DMS53 (cell line): ENCODE results near the gene ENTHD1.
A peak's percentile ranks its signal among the peaks of the same experiment; 100 is the strongest.

Experiments used
- DNase-seq: peaks from one replicate; lab custom pipeline; 2025; lab: John Stamatoyannopoulos, UW

The ENTHD1 gene

DNA sequence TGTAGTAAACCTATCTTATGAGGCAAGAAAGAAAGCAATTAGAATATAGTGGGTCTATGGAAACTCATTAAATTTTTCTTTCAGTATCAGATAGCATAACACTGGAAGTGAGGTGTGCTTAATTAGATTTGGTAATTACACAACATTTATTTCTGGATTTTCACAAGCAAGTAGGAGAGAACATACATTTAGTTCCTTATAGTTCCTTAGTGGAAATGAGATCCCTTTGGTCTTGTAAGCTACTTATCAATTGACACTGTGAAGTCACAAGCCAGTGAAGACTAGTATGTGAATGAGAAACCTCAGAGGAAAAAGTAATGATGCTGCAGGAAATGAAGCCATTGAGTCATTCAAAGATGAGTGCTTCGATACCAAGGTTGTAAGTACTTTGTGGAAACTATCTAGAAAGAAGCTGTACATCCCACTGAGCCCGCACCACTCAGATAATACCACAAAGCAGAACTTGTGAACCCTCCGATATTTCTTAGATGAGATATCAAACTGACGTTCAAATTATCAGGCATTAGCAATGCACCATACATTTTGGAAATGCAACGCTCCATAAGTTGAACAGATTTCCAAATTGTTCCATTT is 53.5 kb downstream of the ENTHD1 start:
- no peak for DNase-seq

GRCh38 chr22:39839204-39839603 is 54.4 kb downstream of the ENTHD1 start:
- no peak for DNase-seq

DNA sequence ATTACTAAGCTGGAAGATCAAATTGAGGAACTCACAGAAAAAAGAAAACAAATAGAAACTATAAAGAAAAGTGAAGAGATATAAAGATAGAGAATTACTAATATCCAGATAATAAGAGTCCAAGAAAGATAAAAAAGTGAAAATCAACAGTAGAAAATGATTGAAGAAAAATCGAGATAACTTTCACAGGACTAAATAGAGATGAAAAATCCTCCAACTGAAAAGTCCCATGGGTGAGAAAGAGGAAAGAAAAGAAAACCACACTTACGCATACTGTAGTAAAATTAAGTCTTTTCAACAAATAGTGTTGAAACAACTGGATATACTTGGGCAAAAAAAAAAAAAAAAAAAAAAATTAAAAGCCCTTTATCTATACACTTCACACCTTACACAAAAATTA is 60.0 kb downstream of the ENTHD1 start:
- no peak for DNase-seq

DNA sequence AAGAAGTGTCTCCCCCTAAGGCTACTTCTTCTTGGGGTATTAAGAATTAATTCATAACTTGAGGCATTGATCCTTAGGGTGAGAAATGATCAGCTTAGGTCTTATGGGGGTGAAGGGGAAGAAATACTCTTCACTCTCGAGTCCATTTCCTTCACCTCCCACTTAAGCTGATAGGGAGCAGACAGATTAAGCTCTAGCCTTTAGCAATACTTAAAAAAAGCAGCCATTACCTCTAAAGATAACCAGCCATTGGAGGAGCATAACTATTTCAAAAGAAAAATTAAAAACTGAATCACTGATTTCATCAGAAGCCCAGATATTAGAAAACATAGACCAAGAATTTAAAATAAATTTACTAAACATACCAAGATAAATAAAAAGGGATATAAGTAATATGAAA is 60.5 kb downstream of the ENTHD1 start:
- no peak for DNase-seq

DNA sequence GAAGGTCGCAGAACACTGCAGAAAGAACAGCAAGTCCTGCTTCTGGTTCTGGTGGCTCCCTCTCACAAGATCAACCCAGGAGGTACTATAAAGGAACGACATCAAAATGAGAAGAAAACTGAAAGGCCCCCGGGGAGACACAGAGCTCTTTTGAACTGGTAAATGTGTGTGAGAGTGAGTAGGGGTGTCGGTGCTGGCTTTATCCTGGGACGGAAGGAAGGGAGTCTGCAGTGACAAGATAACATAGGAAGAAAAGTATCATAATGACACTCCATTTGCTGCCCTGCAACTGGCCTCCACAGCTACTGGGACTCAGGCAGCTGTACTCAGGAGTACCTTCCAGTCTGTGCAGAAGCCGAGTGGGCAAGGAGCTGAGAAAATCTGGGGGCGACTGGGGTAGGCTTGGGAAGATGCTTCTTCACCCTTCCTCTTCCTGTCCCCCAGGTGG is 60.9 kb downstream of the ENTHD1 start:
- DNase-seq = no peak

- no peak for DNase-seq
Observed at GRCh38 chr22:39825661-39826102, 67.9 kb downstream of the ENTHD1 start.

DNA sequence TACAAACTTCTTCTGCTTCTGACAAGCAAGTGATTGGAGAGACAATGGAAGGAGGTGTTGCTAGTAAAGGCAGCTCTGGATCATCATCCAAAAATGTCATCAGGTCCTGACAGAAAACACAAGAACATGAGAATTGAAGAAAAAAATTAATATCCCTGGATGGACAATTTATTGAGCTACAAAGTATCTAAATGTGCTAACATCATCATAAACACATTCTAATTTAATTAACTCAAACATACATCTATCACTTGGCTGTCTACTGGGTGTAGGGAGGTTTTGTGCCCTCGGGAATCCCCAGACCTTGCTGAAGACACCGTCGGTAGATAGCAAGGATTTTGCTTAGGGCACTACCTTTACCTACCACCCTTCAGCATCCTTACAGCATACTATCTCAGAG is 72.6 kb downstream of the ENTHD1 start:
- no peak for DNase-seq

GRCh38 chr22:39820256-39820655 is 73.3 kb downstream of the ENTHD1 start:
- peak; percentile 62 for DNase-seq

DNA sequence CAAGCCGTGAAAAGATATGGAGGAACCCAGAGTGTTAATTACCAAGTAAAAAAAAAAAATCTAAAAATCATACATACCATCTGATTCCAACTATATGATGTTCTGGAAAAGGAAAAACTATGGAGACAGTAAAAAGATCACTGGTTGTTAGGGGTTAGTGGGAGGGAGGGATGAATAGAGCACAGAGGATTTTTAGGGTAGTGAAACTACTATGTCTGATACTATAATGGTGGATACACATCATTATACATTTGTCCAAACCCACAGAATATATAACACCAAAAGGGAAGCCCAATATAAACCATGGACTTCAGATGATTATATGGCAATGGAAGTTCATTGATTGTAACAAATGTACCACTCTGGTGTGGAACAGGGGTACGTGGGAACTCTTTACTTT is 74.1 kb downstream of the ENTHD1 start:
- no peak for DNase-seq

DNA sequence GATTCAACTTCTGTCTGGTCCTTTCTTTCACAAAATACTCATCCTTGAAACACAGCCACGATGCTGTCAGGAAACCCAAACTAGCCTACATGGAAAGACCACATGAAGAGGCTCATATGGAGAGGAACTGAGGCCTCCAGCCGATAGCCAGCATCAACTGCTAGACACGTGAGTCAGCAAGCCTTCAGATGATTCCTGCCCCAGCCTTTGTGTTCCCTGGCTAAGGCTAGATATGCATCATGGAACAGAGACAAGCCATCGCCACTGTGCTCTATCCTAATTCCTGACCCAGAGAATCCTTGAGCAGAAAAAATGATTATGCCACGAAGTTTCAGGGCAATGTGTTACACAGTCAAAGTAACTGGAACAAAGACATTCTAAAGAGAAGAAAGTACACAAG is 75.5 kb downstream of the ENTHD1 start:
- no peak for DNase-seq

- no peak for DNase-seq
Observed at GRCh38 chr22:39815932-39816331, 77.6 kb downstream of the ENTHD1 start.

- no peak for DNase-seq
Observed at GRCh38 chr22:39814899-39815298, 78.7 kb downstream of the ENTHD1 start.

GRCh38 chr22:39809772-39810557 is 83.6 kb downstream of the ENTHD1 start:
- no peak for DNase-seq

DNA sequence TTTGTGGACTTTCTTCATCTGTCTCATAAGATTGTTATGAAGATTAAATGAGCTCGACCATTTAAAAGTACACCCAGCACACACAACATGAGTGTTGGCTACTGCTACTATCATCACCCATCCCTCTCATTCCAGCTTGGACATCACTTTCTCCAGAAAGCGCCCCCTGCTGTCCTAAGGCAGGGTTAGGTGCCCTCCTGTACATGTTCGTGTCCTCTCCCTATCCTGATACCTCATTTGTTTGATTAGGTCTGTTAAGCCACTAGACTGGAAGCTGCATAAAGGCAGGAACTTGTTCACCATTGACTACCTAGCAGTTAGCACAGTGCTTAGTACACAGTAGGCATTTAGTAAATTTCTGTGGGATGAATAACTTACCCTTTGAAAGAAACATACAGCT is 85.5 kb downstream of the ENTHD1 start:
- DNase-seq = peak; percentile 42

DNA sequence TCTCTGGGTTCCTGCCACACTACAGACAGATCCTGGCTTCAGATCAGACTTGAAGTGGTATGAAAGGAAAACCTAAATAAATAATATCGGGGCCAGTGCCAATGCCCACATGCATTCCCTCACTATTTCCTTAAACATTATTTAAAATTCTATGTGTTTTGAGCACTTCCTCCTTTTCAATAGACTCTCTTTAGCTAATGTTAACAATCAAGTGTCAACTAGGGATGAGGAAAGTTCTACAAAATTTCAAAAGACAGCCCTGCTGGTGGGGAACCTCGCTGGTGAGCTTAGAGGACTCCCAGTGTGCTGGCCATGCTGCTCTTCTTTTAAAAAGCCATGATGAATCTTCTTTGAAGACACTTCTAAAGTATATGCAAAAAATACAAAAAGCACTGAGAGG is 87.5 kb downstream of the ENTHD1 start:
- no peak for DNase-seq

DNA sequence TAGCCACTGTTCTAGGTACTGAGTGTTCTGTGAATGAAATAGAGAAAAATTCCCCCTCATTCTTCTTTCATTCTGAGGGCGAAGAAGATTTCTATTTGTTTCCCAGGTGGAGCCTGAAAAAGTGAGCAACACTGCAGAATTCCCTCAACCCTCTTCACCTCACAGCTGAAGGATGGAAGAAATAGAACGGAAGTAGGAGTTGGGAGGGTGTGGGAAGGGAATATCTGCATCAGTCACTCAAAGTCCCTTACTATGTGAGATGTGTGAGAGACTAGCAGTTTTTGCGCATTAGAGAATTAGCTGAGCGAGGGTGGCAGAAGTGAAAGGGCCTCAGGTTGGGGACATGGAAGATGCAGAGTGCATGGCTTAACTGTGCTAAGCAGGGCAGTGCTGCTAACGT is 88.4 kb downstream of the ENTHD1 start:
- no peak for DNase-seq

DNA sequence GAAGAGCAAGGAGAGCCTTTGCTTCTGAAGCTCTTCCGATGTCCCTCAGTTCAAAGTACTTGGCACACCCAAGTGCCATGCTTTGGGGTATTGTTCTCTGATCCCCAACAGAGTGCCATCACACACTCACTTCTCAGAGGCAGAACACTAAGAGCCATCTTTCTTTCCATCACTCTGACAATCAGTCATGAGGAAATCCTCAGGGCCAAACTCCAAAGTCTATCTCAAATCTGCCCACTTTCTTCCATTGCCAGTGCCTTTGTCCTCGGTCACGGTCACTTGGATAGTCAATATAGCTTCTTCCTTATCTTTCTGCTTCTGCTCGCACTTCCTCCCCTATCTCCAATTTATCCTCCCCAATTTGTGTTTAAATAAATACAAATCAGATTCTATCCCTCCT is 90.9 kb downstream of the ENTHD1 start:
- DNase-seq = no peak

DNA sequence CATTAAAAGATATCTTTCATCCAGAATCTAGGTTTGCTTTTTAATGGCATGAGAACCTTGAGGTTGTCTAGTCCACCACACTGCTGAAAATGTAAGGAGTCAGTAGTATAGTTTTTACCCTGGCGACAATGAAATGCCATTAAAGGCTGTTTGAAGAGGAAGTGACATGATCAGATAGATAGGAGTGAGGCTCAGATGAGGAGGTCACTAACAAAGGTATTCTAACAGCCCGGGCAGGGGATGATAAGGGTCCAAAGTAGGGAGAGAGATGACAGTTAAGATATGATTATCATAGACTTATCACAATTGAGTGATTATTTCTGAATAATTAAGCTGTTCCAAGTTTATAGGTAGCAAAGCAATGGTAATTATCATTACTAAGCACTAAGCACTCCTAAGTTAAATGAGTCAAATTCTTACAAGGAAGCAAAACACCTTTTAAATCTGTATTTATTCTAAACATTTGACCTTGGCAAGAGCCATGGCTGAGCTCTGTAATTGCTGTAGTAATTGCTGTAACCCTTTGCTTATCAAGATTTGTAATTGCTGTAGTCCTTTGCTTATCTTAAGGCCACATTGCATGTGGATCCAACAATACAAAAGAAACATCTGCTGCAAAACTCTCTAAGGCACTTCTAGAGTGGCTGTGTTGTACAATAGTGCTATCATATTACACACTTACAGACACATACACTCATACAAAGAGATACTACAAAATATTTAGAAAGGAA is 92.6 kb downstream of the ENTHD1 start:
- peak; percentile 86 for DNase-seq

- DNase-seq = peak; percentile 11
Observed at GRCh38 chr22:39797528-39798147, 95.9 kb downstream of the ENTHD1 start.

DNA sequence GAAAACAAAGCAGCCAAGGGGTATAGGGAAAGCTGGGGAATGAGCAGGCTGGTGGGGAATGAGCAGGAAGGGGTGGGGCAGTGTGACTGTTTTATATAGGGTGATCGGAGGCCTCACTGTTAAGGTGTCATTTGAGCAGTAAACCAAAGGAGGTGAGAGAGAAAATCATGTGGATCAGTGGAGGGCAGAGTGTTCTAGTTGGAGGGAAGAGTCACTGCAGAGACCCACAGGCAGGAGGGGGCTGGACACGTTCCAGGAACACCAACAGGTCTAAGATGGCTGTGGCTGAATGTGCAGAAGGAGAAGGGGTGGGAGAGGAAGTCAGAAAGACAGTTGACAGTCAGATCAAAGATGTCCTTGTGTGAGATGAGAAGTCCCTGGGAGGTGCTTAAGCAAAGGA is 103.8 kb downstream of the ENTHD1 start:
- DNase-seq = no peak

DNA sequence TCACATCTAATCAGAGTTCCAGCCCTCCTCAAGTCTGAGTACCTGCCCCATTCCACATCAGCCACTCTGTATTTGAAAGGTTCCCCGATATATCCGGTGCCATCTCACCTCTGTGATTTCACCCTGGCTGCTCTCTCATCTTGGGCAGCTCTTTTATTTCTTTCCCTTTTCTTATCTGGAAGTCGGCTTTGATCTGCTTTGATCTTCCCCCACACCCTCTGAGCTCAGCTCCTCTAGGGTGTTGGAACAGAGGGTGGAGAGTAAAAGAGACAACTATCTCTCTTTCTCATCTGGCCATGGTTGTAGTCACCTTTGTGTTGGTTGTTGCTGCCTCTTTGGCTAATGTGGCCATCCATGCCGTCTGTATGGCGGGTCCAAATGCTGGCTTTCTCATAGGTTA is 108.3 kb downstream of the ENTHD1 start:
- DNase-seq = no peak

- peak; percentile 55 for DNase-seq
Observed at GRCh38 chr22:39777716-39778454, 115.7 kb downstream of the ENTHD1 start.
